Mesenchymal stem cell (in vitro differentiated cells and primary cell): ENCODE results near the gene EOLA1.
"Not testable (repeated sequence)": the region's sequence is repeated elsewhere in the genome, so short reads cannot be mapped to it uniquely, and the experiment has no call there.

Source experiments
- DNase-seq: peaks from one replicate; pipeline ENCODE4 v3.0.0-alpha.2; 2013
- H2AFZ ChIP-seq: one replicate; pipeline ENCODE4 v1.6.1; 2013; ENCODE audit warnings: low read depth, mild to moderate bottlenecking, control low read depth, inconsistent platforms, low read length, moderate library complexity
- H2AK5ac ChIP-seq: 2 replicates; pipeline ENCODE4 v1.6.1; 2013; ENCODE audit warnings: low read length, moderate library complexity, mild to moderate bottlenecking, inconsistent platforms; ENCODE audit not compliant: severe bottlenecking
- H2BK120ac ChIP-seq: one replicate; pipeline ENCODE4 v1.6.1; 2013; ENCODE audit warnings: low read depth, mild to moderate bottlenecking, inconsistent platforms, low read length, moderate library complexity
- H2BK12ac ChIP-seq, 2 experiments: one replicate each; pipeline ENCODE4 v1.6.1; 2013; ENCODE audit warnings: inconsistent platforms in 2 of 2, low read length in 2 of 2, mild to moderate bottlenecking in 2 of 2, moderate library complexity in 2 of 2, control low read depth in 1 of 2
- H2BK15ac ChIP-seq: one replicate; pipeline ENCODE4 v1.6.1; 2013; ENCODE audit warnings: mild to moderate bottlenecking, low read depth, inconsistent platforms; ENCODE audit not compliant: poor library complexity, severe bottlenecking
- H2BK5ac ChIP-seq: 2 replicates; pipeline ENCODE4 v1.6.1; 2013; ENCODE audit warnings: low read depth, mild to moderate bottlenecking, low read length, control low read depth, inconsistent platforms; ENCODE audit not compliant: poor library complexity, severe bottlenecking
- H3K14ac ChIP-seq, 2 experiments: one replicate each; pipeline ENCODE4 v1.6.1; 2013; ENCODE audit warnings: inconsistent platforms in 2 of 2, low read length in 2 of 2, control low read depth in 1 of 2, mild to moderate bottlenecking in 1 of 2, moderate library complexity in 1 of 2
- H3K18ac ChIP-seq, 2 experiments: one replicate each; pipeline ENCODE4 v1.6.1; 2013; ENCODE audit warnings: inconsistent platforms in 2 of 2, low read length in 2 of 2, control low read depth in 1 of 2, low read depth in 1 of 2, mild to moderate bottlenecking in 1 of 2
- H3K23ac ChIP-seq, 2 experiments: one replicate each; pipeline ENCODE4 v1.6.1; 2013; ENCODE audit warnings: inconsistent platforms in 2 of 2, low read length in 2 of 2, mild to moderate bottlenecking in 2 of 2, moderate library complexity in 2 of 2, control low read depth in 1 of 2
- H3K27ac ChIP-seq: 2 replicates; pipeline ENCODE4 v1.5.1; 2013; ENCODE audit warnings: mild to moderate bottlenecking, moderate library complexity, low read length, control low read depth, inconsistent platforms; ENCODE audit not compliant: poor library complexity, severe bottlenecking
- H3K27me3 ChIP-seq, 2 experiments: 2 replicates each; pipeline versions ENCODE4 v1.6.1 to v1.7.0; 2013; ENCODE audit warnings: low read length in 2 of 2, mild to moderate bottlenecking in 2 of 2, moderate library complexity in 2 of 2, control low read depth in 1 of 2, inconsistent platforms in 1 of 2; ENCODE audit not compliant: control insufficient read depth in 1 of 2, insufficient read depth in 1 of 2
- H3K36me3 ChIP-seq, 2 experiments: 2 replicates each; pipeline versions ENCODE4 v1.6.1 to v1.7.0; 2013; ENCODE audit warnings: low read length in 2 of 2, control low read depth in 1 of 2, inconsistent platforms in 1 of 2, low read depth in 1 of 2, mild to moderate bottlenecking in 1 of 2; ENCODE audit not compliant: insufficient read depth in 2 of 2, control insufficient read depth in 1 of 2
- H3K4ac ChIP-seq, 2 experiments: one replicate each; pipeline ENCODE4 v1.6.1; 2013; ENCODE audit warnings: inconsistent platforms in 2 of 2, low read length in 2 of 2, mild to moderate bottlenecking in 2 of 2, moderate library complexity in 2 of 2, control low read depth in 1 of 2, low read depth in 1 of 2
- H3K4me1 ChIP-seq: 2 replicates; pipeline ENCODE4 v1.6.1; 2013; ENCODE audit warnings: low read depth, low read length, control low read depth; ENCODE audit not compliant: control insufficient read depth, insufficient read depth
- H3K4me2 ChIP-seq: 2 replicates; pipeline ENCODE4 v1.6.1; 2013; ENCODE audit warnings: low read length, mild to moderate bottlenecking, inconsistent platforms; ENCODE audit not compliant: poor library complexity, severe bottlenecking
- H3K4me3 ChIP-seq, 2 experiments: 2 replicates each; pipeline versions ENCODE4 v1.5.1 to v1.7.0; 2013; ENCODE audit warnings: low read length in 2 of 2, mild to moderate bottlenecking in 2 of 2, control low read depth in 1 of 2, low read depth in 1 of 2; ENCODE audit not compliant: insufficient read depth in 1 of 2
- H3K79me1 ChIP-seq: replicated peaks from 2 replicates; pipeline ENCODE4 v1.6.1; 2013; ENCODE audit warnings: mild to moderate bottlenecking, control low read depth, low read length, inconsistent platforms; ENCODE audit not compliant: poor library complexity, severe bottlenecking
- H3K9ac ChIP-seq: 2 replicates; pipeline ENCODE4 v1.7.0; 2013; ENCODE audit warnings: mild to moderate bottlenecking, low read length, moderate library complexity
- H3K9me3 ChIP-seq: 2 replicates; pipeline ENCODE4 v1.7.0; 2013; ENCODE audit warnings: mild to moderate bottlenecking, low read length; ENCODE audit not compliant: control insufficient read depth
- H4K8ac ChIP-seq: one replicate; pipeline ENCODE4 v1.6.1; 2013; ENCODE audit warnings: inconsistent platforms, mild to moderate bottlenecking, low read length, moderate library complexity
- H4K91ac ChIP-seq: one replicate; pipeline ENCODE4 v1.6.1; 2013; ENCODE audit warnings: mild to moderate bottlenecking, low read length, inconsistent platforms
- WGBS: methylation state at CpG from one replicate; pipeline ENCODE4 v1.1.7; 2013; ENCODE audit warnings: mixed read lengths; 5-methylcytosine and 5-hydroxymethylcytosine counted together

The EOLA1 gene

GRCh38 chrX:149573456-149573855 lies 32.6 kb downstream of the EOLA1 start:
- not testable (repeated sequence) for H4K8ac ChIP-seq, H3K14ac ChIP-seq, H3K4me1 ChIP-seq, DNase-seq, H2BK5ac ChIP-seq, H2BK120ac ChIP-seq, H2BK15ac ChIP-seq, H2BK12ac ChIP-seq, H3K18ac ChIP-seq, H3K4me3 ChIP-seq, H3K23ac ChIP-seq, H3K36me3 ChIP-seq, H3K9me3 ChIP-seq, H3K4me2 ChIP-seq, H3K4ac ChIP-seq, H3K79me1 ChIP-seq, H2AK5ac ChIP-seq, H2AFZ ChIP-seq, H3K9ac ChIP-seq, H4K91ac ChIP-seq, H3K27ac ChIP-seq
- peaks cover 0 to 11% of the 10 kb centered on the region in 2 experiments for H3K27me3 ChIP-seq
- WGBS: no CpG with 5 or more reads among the region's 1 CpG

- not testable (repeated sequence) for H3K4me2 ChIP-seq, H3K36me3 ChIP-seq, H4K8ac ChIP-seq, H4K91ac ChIP-seq, H3K23ac ChIP-seq, H2AK5ac ChIP-seq, H2BK12ac ChIP-seq, H3K27me3 ChIP-seq, H2BK120ac ChIP-seq, H3K4me3 ChIP-seq, H3K9me3 ChIP-seq, H2AFZ ChIP-seq, H3K18ac ChIP-seq, H3K4ac ChIP-seq, H2BK15ac ChIP-seq, H3K79me1 ChIP-seq, DNase-seq, H3K9ac ChIP-seq, H3K14ac ChIP-seq, H3K4me1 ChIP-seq, H2BK5ac ChIP-seq, H3K27ac ChIP-seq
- WGBS: no CpG with 5 or more reads among the region's 17 CpGs
Measured at GRCh38 chrX:149585631-149586030, 44.8 kb downstream of the EOLA1 start.

- H2BK5ac ChIP-seq, H4K91ac ChIP-seq, H3K79me1 ChIP-seq, H3K4me1 ChIP-seq, H3K14ac ChIP-seq, H3K4me2 ChIP-seq, H3K9me3 ChIP-seq, H3K36me3 ChIP-seq, H2BK15ac ChIP-seq, H2AK5ac ChIP-seq, H3K9ac ChIP-seq, H2BK120ac ChIP-seq, H3K23ac ChIP-seq, H4K8ac ChIP-seq, H3K4me3 ChIP-seq, H3K27ac ChIP-seq, H3K18ac ChIP-seq, H3K27me3 ChIP-seq, H3K4ac ChIP-seq, H2AFZ ChIP-seq, H2BK12ac ChIP-seq, DNase-seq: not testable (repeated sequence)
- WGBS: no CpG with 5 or more reads among the region's 12 CpGs
Measured at GRCh38 chrX:149587359-149587758, 46.5 kb downstream of the EOLA1 start, which contains the start of gene MAGEA9B. Gene MAGEA9B, minus strand, starts transcription at chrX:149587459. Its CDS starts 4,280 bp downstream, at chrX:149583179.

DNA sequence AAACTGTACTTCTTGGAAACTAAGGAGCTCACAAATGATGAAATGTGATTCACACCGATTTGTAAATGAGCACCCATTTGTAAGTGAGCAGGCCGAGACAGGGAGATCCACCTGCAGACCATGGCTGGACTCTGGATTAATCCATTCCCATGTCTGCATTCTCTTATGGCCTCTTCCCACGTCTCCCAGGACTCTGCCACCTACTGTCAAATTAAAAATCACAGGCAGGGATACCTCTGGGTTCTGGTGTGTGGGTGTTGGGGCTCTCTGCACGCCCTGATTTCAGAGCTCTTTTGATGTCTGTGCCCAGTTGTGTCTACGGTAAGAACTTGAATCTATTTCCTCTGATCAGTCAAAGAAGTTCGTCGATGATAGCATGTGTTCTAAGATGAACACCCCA lies 50.2 kb downstream of the EOLA1 start:
- not testable (repeated sequence) for H3K18ac ChIP-seq, H3K4ac ChIP-seq, H2BK15ac ChIP-seq, H2BK120ac ChIP-seq, H3K36me3 ChIP-seq, H4K8ac ChIP-seq, H3K14ac ChIP-seq, H3K9ac ChIP-seq, H2BK12ac ChIP-seq, DNase-seq, H2BK5ac ChIP-seq, H3K27me3 ChIP-seq, H4K91ac ChIP-seq, H2AFZ ChIP-seq, H2AK5ac ChIP-seq, H3K4me1 ChIP-seq, H3K9me3 ChIP-seq, H3K4me3 ChIP-seq, H3K23ac ChIP-seq, H3K27ac ChIP-seq, H3K79me1 ChIP-seq, H3K4me2 ChIP-seq
- no CpG with 5 or more reads among the region's 7 CpGs for WGBS
